K562 (cell line): Measurements from ENCODE around the gene PPT2. TPM values are rescaled to one million over a fixed set of nuclear protein-coding genes. Genes with fewer than 3 reads are reported as not detected.

Source experiments
- CCNT2 ChIP-seq: IDR thresholded peaks from 2 replicates; pipeline ENCODE4 v1.6.1; 2011; ENCODE audit warnings: borderline replicate concordance, low read depth, mild to moderate bottlenecking, moderate library complexity, mixed read lengths, low read length; ENCODE audit not compliant: insufficient read length; ENCODE audit errors: extremely low read depth
- EZH2 ChIP-seq: IDR thresholded peaks from 2 replicates; pipeline ENCODE4 v1.6.1; 2012; ENCODE audit warnings: low read depth, mild to moderate bottlenecking, inconsistent platforms, low read length, borderline replicate concordance
- FOS ChIP-seq: IDR thresholded peaks from 3 replicates; pipeline ENCODE4 v1.6.1; 2011; ENCODE audit not compliant: insufficient read length; ENCODE audit errors: extremely low read depth
- HMG20A ChIP-seq: fragments of 450-650 bp; formaldehyde crosslinking; conservative IDR thresholded peaks from 2 replicates; pipeline ENCODE4 v1.4.0; 2020; ENCODE audit warnings: mild to moderate bottlenecking, mixed read lengths
- HSF4 ChIP-seq: fragments of 250-450 bp; sonication (Bioruptor Pico); IDR thresholded peaks from 2 replicates; pipeline ENCODE4 v2.1.2; 2022; ENCODE audit warnings: mild to moderate bottlenecking, moderate library complexity, borderline replicate concordance
- ILF3 ChIP-seq: fragments of 450-650 bp; IDR thresholded peaks from 2 replicates; pipeline ENCODE4 v1.6.1; 2018; ENCODE audit warnings: antibody characterized with exemption, mild to moderate bottlenecking, moderate library complexity, borderline replicate concordance
- KLF13 ChIP-seq: fragments of 450-650 bp; IDR thresholded peaks from 2 replicates; pipeline ENCODE4 v1.6.1; 2016; ENCODE audit warnings: missing genetic modification characterization, low read depth, mild to moderate bottlenecking, missing compliant biosample characterization, moderate library complexity, borderline replicate concordance
- MAX ChIP-seq: sonication (generic); formaldehyde crosslinking; IDR thresholded peaks from 2 replicates; pipeline ENCODE4 v1.9.0; 2022; ENCODE audit warnings: mild to moderate bottlenecking, missing genetic modification reagents
- NFE2 ChIP-seq: IDR thresholded peaks from 2 replicates; pipeline ENCODE4 v1.6.1; 2014; ENCODE audit warnings: antibody characterized with exemption, low read depth
- PML ChIP-seq: IDR thresholded peaks from 2 replicates; pipeline ENCODE4 v1.6.1; 2012; ENCODE audit warnings: low read length, inconsistent platforms
- POU5F1 ChIP-seq: fragments of 150-350 bp; IDR thresholded peaks from 2 replicates; pipeline ENCODE4 v1.6.1; 2014; ENCODE audit warnings: borderline replicate concordance, low read length, low read depth, mild to moderate bottlenecking; ENCODE audit not compliant: partially characterized antibody
- RCOR1 ChIP-seq, 2 experiments: IDR thresholded peaks; 2 replicates each; pipeline ENCODE4 v1.6.1; 2012; ENCODE audit warnings: low read depth in 2 of 2, low read length in 2 of 2, borderline replicate concordance in 1 of 2, improper control_type of control experiment in 1 of 2
- REST ChIP-seq, 2 experiments: fragments of 450-650 bp; formaldehyde crosslinking in 1 of 2; IDR thresholded peaks; 2 replicates each; pipeline versions ENCODE4 v1.4.0 to v1.6.1; 2014 to 2020; ENCODE audit warnings: mild to moderate bottlenecking in 2 of 2, borderline replicate concordance in 1 of 2, low read depth in 1 of 2
- XRCC3 ChIP-seq: fragments of 450-650 bp; IDR thresholded peaks from 2 replicates; pipeline ENCODE4 v1.6.1; 2017; ENCODE audit warnings: mild to moderate bottlenecking, moderate library complexity
- XRCC5 ChIP-seq: fragments of 200-400 bp; formaldehyde crosslinking; IDR thresholded peaks from 2 replicates; pipeline ENCODE4 v1.6.1; 2017; ENCODE audit warnings: low read depth, mild to moderate bottlenecking, low read length
- ZBTB7A ChIP-seq: IDR thresholded peaks from 2 replicates; pipeline ENCODE4 v1.6.1; 2011; ENCODE audit warnings: low read depth, mild to moderate bottlenecking, low read length, moderate library complexity, borderline replicate concordance; ENCODE audit not compliant: control insufficient read depth
- ZNF121 ChIP-seq: sonication (generic); formaldehyde crosslinking; conservative IDR thresholded peaks from 2 replicates; pipeline ENCODE4 v1.8.0; 2022; ENCODE audit warnings: missing genetic modification reagents
- ZNF311 ChIP-seq: fragments of 250-450 bp; sonication (Bioruptor Pico); IDR thresholded peaks from 2 replicates; pipeline ENCODE4 v1.4.0; 2020; ENCODE audit warnings: mild to moderate bottlenecking, moderate library complexity
- polyA plus RNA-seq, 8 experiments: library from polyadenylated mRNA; depleted of rRNA in 4 of 8; stranded (reverse) in 5 of 8; unstranded in 3 of 8; fragments of >200 nt; fragmentation: Nextera tagmentation in 2 of 8; fragmentation: Illumina TruSeq in 1 of 8; extraction: Ambion mirVana in 2 of 8; extraction: Trizol in 1 of 8; gene quantifications; 2 replicates each; pipeline versions ENCODE4 v1.2.1 to v1.2.3, GENCODE V29; 2011 to 2014; ENCODE audit warnings: inconsistent platforms in 1 of 8, missing spikeins in 1 of 8
- total RNA-seq, 7 experiments: library from RNA; depleted of rRNA in 6 of 7; stranded (reverse); fragments of >200 nt in 6 of 7; fragmentation: Illumina TruSeq in 2 of 7; extraction: Trizol in 2 of 7; gene quantifications; 2 replicates each; pipeline versions ENCODE4 v1.2.1 to v1.2.3, GENCODE V29; 2011 to 2021; ENCODE audit warnings: low replicate concordance in 1 of 7

The PPT2 gene
- total and polyA plus RNA-seq, 9 of the 15 experiments (the other 6 are each of a cell fraction or from before 2014, with no cell fraction given): 27.4 to 98.8 (median 69.9) TPM

- TF ChIP-seq REST (IDR thresholded peaks at IDR 0.05; ENCODE audit: borderline replicate concordance) (peak; percentile 56), REST (CRISPR knock-in tag; IDR thresholded peaks at IDR 0.05; ENCODE audit: low read depth) (0 out of 2 replicates have a peak, but pooled peaks have one; percentile 20), EZH2 (no peak), FOS (peak; percentile 86), HSF4 (CRISPR knock-in tag) (no peak), ZNF311 (CRISPR knock-in tag) (no peak), RCOR1 (IDR thresholded peaks at IDR 0.05; ENCODE audit: borderline replicate concordance in 1 of 2, low read depth in 2 of 2, low read length in 2 of 2) (no peak; a peak in 1 of 4 replicates), NFE2 (no peak), XRCC5 (peak; percentile 53; the same call in 1 of the 2 replicates), ILF3 (no peak), ZNF121 (CRISPR knock-in tag) (no peak), XRCC3 (no peak), MAX (CRISPR knock-in tag) (no peak; the same call in 1 of the 2 replicates), CCNT2 (no peak), KLF13 (no peak), ZBTB7A (peak; percentile 72; the same call in 1 of the 2 replicates), POU5F1 (no peak), HMG20A (CRISPR knock-in tag) (no peak), PML (peak; percentile 75; the same call in 1 of the 2 replicates)
Measured at GRCh38 chr6:32127717-32128592, 26.0 kb upstream of the PPT2 start, which contains the start of gene ATF6B (continued).
